ENCODE measurements around the gene GPR52.

DNA sequence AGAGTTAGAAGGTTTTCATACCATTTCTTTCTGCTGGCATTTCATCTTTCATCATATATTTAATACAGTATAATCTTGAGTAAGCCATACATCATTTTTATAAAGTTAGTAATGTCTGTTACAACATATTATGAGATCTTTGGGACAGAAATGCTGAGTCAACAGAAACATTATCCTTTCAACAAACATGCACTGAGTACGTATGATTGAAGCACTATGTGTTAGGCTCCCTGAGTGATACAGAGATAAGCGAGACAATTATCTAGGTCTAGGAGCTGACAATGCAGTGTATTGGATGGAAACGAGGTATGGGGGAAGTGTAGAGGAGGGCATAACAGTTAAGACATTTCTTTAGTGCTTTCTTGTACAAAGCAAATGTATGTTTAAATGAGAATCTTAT, 19.7 kb upstream of the GPR52 start:
- TF ChIP-seq, protein P1, sequence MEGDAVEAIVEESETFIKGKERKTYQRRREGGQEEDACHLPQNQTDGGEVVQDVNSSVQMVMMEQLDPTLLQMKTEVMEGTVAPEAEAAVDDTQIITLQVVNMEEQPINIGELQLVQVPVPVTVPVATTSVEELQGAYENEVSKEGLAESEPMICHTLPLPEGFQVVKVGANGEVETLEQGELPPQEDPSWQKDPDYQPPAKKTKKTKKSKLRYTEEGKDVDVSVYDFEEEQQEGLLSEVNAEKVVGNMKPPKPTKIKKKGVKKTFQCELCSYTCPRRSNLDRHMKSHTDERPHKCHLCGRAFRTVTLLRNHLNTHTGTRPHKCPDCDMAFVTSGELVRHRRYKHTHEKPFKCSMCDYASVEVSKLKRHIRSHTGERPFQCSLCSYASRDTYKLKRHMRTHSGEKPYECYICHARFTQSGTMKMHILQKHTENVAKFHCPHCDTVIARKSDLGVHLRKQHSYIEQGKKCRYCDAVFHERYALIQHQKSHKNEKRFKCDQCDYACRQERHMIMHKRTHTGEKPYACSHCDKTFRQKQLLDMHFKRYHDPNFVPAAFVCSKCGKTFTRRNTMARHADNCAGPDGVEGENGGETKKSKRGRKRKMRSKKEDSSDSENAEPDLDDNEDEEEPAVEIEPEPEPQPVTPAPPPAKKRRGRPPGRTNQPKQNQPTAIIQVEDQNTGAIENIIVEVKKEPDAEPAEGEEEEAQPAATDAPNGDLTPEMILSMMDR (IDR thresholded peaks at IDR 0.05; ENCODE audit: low read depth, low read length) = no peak
- TF ChIP-seq, protein P2, sequence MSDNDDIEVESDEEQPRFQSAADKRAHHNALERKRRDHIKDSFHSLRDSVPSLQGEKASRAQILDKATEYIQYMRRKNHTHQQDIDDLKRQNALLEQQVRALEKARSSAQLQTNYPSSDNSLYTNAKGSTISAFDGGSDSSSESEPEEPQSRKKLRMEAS (IDR thresholded peaks at IDR 0.05; ENCODE audit: low read depth, low read length) = no peak
- no peak for TF ChIP-seq POLR2A (IDR thresholded peaks at IDR 0.05; ENCODE audit: extremely low read depth, insufficient read length)
- no peak for TF ChIP-seq MYC (IDR thresholded peaks at IDR 0.05; ENCODE audit: low read depth, low read length)
